GM12872 (cell line): ENCODE measurements around the gene TSPAN13.

Experiments used
- TF ChIP-seq, protein P1 (sequence below): IDR thresholded peaks from 3 replicates; pipeline ENCODE4 v1.5.1; 2011; ENCODE audit warnings: low read depth, mild to moderate bottlenecking, low read length, moderate library complexity; ENCODE audit not compliant: insufficient read depth

TSPAN13 gene

GRCh38 chr7:16813232-16813616, 59.7 kb downstream of the TSPAN13 start:
- TF ChIP-seq, protein P1, sequence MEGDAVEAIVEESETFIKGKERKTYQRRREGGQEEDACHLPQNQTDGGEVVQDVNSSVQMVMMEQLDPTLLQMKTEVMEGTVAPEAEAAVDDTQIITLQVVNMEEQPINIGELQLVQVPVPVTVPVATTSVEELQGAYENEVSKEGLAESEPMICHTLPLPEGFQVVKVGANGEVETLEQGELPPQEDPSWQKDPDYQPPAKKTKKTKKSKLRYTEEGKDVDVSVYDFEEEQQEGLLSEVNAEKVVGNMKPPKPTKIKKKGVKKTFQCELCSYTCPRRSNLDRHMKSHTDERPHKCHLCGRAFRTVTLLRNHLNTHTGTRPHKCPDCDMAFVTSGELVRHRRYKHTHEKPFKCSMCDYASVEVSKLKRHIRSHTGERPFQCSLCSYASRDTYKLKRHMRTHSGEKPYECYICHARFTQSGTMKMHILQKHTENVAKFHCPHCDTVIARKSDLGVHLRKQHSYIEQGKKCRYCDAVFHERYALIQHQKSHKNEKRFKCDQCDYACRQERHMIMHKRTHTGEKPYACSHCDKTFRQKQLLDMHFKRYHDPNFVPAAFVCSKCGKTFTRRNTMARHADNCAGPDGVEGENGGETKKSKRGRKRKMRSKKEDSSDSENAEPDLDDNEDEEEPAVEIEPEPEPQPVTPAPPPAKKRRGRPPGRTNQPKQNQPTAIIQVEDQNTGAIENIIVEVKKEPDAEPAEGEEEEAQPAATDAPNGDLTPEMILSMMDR: no peak

DNA sequence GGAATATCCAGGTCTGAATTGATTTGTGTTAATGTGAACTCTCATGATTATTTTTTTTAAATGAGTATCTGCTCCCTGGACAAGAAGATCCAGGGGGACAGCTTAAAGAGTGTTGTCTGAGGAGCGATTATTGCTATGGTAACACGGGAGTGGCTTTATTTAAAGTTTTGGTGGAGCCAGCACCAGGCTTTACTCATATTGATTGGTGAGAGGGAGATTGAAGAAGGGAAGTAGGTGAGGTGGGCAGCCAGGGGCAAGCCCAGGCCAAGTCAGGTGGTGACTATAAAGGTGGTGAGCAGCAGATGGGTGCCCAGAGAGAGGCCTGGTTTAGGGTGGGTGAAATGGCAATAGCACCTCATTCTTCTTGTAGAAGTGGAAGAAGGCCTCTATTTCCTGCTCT, 61.4 kb downstream of the TSPAN13 start:
- TF ChIP-seq, protein P1: no peak

- TF ChIP-seq, protein P1: no peak
Observed at GRCh38 chr7:16816824-16817223, 63.3 kb downstream of the TSPAN13 start.

DNA sequence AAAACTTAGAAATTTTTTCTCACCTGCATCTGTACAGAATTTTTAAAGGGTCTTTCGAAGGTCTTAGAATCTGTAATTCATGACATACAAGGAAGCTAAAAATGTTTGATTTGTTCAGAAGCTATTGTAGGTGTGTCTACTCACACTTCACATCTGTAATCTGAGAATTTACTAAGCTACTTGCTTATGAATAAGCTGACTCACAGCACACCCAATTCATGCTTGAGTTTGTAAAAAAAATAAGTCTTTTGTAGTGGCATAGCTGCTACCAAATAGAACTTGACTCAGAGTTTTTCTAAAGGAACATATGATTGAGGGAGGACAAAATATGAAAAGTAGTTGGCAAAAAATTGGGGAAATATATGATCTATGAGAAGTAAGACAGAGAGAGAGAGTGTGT, 64.0 kb downstream of the TSPAN13 start:
- TF ChIP-seq, protein P1: no peak

DNA sequence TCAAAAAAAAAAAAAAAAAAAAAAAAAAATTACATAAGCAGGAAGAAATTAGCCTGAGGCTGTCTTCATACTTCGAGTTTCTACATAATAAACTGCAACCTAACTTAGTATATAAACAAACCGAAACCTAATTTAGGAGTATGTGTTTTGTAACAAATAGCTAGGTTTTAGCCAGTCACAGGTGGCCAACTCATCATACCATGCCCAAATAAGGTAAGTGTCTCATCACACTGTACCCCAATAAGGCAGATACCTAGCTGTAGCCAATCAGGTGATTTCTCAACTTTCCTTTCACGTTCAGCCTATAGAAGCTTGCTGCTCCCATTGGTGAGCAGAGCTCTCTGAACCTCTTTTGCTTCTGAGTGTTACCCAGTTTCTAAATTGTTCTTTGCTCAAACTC, 65.2 kb downstream of the TSPAN13 start:
- TF ChIP-seq, protein P1: no peak

- TF ChIP-seq, protein P1: no peak
Observed at GRCh38 chr7:16822029-16822428, 68.5 kb downstream of the TSPAN13 start.

DNA sequence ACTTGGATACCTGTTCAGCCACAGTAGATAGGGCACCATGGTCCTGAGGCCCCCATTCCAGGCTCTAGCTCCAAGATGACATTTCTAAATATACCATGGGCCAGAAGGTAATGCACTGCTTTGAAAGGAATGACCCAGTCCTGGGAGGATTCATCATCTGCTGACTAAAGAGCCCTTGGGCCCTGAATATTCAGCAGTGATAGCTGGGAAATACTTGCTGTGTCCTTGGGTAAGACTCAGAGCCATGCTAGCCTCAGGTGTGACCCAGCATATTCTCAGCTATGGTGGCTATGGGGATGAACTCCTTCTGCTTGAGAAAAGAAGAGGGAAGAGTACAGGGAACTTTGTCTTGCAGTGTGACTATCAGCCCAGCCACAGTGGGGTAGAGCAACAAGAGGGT, 72.5 kb downstream of the TSPAN13 start:
- TF ChIP-seq, protein P1: no peak

GRCh38 chr7:16833373-16833772, 79.8 kb downstream of the TSPAN13 start:
- TF ChIP-seq, protein P1: no peak
